Mammary epithelial cell (primary cell): ENCODE data around the gene TEDDM1.

ENCODE experiments used
- CTCF ChIP-seq, 2 donors: IDR thresholded peaks in 1 of 2; conservative IDR thresholded peaks in 1 of 2; 2 replicates each; pipeline ENCODE4 v1.5.1; 2011 to 2012; ENCODE audit warnings: inconsistent platforms in 2 of 2, low read length in 2 of 2, mild to moderate bottlenecking in 2 of 2, control low read depth in 1 of 2, low read depth in 1 of 2; ENCODE audit not compliant: insufficient read depth in 1 of 2; ENCODE audit errors: extremely low read depth in 1 of 2
- EZH2 ChIP-seq: IDR thresholded peaks from 2 replicates; pipeline ENCODE4 v1.6.1; 2012; ENCODE audit warnings: low read length, inconsistent platforms, borderline replicate concordance

- TF ChIP-seq CTCF (conservative IDR thresholded peaks at IDR 0.05 in 1 of 2, IDR thresholded peaks at IDR 0.05 in 1 of 2; ENCODE audit: extremely low read depth in 1 of 2, insufficient read depth in 1 of 2, low read depth in 1 of 2, low read length in 2 of 2) (no peak), EZH2 (no peak)
Observed at GRCh38 chr1:182391028-182391361, 9.5 kb downstream of the TEDDM1 start.
